HUES48 (cell line): ENCODE data around the gene RRAS2.
"Not testable (repeated sequence)": the region's sequence is repeated elsewhere in the genome, so short reads cannot be mapped to it uniquely, and the experiment has no call there.

Source experiments
- H3K27ac ChIP-seq: one replicate; pipeline ENCODE4 v1.7.0; 2013; ENCODE audit warnings: low read depth, low read length, inconsistent platforms
- H3K27me3 ChIP-seq: 2 replicates; pipeline ENCODE4 v1.6.1; 2013; ENCODE audit warnings: mild to moderate bottlenecking, low read length; ENCODE audit not compliant: control insufficient read depth, insufficient read depth
- H3K36me3 ChIP-seq: 2 replicates; pipeline ENCODE4 v1.6.1; 2013; ENCODE audit warnings: low read length; ENCODE audit not compliant: control insufficient read depth, insufficient read depth
- H3K4me1 ChIP-seq: 2 replicates; pipeline ENCODE4 v1.6.1; 2013; ENCODE audit warnings: mild to moderate bottlenecking, low read length; ENCODE audit not compliant: control insufficient read depth, insufficient read depth
- H3K4me3 ChIP-seq: 2 replicates; pipeline ENCODE4 v1.5.1; 2013; ENCODE audit warnings: mild to moderate bottlenecking, low read depth, low read length
- H3K9ac ChIP-seq: 2 replicates; pipeline ENCODE4 v1.6.1; 2013; ENCODE audit warnings: mild to moderate bottlenecking, low read depth, low read length, moderate library complexity
- H3K9me3 ChIP-seq: 2 replicates; pipeline ENCODE4 v1.6.1; 2013; ENCODE audit warnings: low read length; ENCODE audit not compliant: control insufficient read depth, insufficient read depth

RRAS2 gene

DNA sequence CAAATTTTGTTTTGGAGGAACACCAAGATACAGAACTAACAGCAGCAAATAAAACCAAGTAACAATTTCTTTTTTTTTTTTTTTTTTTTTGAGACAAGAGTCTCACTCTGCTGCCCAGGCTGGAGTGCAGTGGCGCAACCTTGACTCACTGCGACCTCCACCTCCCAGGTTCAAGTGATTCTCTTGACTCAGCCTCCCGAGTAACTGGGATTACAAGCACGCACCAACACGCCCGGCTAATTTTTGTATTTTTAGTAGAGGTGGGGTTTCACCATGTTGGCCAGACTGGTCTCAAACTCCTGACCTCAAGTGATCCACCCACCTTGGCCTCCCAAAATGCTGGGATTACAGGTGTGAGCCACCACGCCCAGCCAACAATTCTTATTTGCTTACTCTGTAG is 4.4 kb downstream of the RRAS2 start:
- not testable (repeated sequence) for H3K4me3 ChIP-seq, H3K27me3 ChIP-seq, H3K36me3 ChIP-seq, H3K9me3 ChIP-seq, H3K9ac ChIP-seq, H3K27ac ChIP-seq
- peaks cover 36% of the 10 kb centered on the region for H3K4me1 ChIP-seq

DNA sequence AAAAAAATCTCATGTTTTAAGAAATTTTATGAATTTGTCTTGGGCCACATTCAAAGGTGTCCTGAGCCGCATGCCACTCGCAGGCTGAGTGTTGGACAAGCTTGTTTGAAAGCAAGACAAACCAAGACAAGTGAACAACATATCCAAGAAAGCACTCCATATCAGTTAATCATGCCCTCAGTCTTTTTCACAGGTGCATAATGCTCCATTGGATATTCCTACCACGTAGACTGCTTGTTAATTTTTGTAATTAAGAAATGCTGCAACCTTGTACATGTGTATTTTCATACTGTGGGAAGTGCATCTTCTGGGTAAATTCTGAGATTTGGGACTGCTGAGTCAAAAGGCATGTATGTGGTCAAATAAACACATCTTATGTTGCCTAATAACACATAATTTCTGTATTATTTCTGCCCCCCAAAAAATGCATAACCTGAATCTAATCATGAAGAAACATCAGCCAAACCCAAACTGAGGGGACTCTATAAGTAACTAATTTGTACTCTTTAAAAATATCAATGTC is 8.2 kb downstream of the RRAS2 start:
- H3K36me3 ChIP-seq, result no peaks in the 10 kb centered on the region
- no peak overlapping the region for H3K4me3 ChIP-seq
- no peaks in the 10 kb centered on the region for H3K27me3 ChIP-seq
- H3K4me1 ChIP-seq, result peaks cover 42% of the 10 kb centered on the region
- no peaks in the 10 kb centered on the region for H3K9me3 ChIP-seq
- H3K27ac ChIP-seq, result peak overlapping the region; percentile 21
- H3K9ac ChIP-seq, result no peak overlapping the region

DNA sequence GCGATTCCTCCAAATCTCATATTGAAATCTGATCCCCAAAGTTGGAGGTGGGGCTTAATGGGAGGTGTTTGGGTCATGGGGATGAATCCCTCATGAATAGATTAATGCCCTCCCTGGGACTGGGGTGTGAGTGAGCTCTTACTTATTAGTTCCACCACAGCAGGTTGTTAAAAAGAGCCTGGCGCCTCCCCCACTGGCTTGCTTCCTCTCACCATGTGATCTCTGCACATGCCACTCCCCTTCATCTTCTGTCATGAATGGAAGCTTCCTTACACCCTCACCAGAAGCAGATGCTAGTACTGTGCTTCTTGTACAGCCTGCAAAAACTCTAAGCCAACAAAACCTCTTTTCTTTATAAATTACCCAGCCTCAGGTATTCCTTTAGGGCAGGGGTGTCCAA is 8.8 kb downstream of the RRAS2 start:
- peak overlapping the region; percentile 21 for H3K27ac ChIP-seq
- H3K9ac ChIP-seq, result no peak overlapping the region
- H3K27me3 ChIP-seq, result no peaks in the 10 kb centered on the region
- no peaks in the 10 kb centered on the region for H3K36me3 ChIP-seq
- H3K4me3 ChIP-seq, result no peak overlapping the region
- H3K9me3 ChIP-seq, result no peaks in the 10 kb centered on the region
- H3K4me1 ChIP-seq, result peaks cover 47% of the 10 kb centered on the region

DNA sequence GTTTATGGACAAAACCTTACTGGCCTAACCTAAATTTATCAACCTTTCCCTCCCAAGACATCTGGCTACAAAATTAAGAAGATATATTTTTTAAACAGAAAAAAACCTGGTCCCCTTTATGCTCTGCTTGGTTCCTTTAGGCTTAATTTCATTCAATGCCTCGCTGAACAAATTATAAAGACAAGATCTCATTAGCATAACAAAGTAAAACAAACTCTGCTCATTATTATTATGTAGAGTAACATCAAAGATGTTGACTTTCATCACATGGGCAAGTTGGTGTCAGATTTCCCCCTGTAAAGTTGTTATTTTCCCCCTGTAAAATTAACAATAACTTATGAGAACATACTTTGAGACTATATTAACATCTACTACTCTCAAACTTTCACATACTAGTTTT is 11.0 kb downstream of the RRAS2 start:
- no peaks in the 10 kb centered on the region for H3K27me3 ChIP-seq
- H3K27ac ChIP-seq, result peak overlapping the region; percentile 61
- no peaks in the 10 kb centered on the region for H3K9me3 ChIP-seq
- peaks cover 50% of the 10 kb centered on the region for H3K4me1 ChIP-seq
- H3K9ac ChIP-seq, result no peak overlapping the region
- peak overlapping the region; percentile 40 for H3K4me3 ChIP-seq
- H3K36me3 ChIP-seq, result no peaks in the 10 kb centered on the region

DNA sequence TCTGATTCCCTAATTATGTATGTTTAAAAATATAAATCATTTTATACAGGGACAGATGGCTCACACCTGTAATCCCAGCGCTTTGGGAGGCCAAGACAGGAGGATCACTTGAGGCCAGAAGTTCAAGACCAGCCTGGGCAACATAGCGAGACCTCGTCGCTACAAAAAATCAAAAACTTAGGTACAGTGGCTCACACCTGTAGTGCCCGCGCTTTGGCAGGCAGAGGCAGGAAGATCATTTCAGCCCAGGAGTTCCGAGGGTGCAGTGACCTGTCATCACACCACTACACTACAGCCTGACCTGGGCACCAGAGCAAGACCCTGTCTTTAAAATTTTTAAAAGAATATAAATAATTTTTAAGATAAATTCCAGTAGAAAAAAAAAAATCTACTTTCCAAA is 11.5 kb downstream of the RRAS2 start:
- no peaks in the 10 kb centered on the region for H3K36me3 ChIP-seq
- no peak overlapping the region for H3K4me3 ChIP-seq
- H3K4me1 ChIP-seq, result peaks cover 55% of the 10 kb centered on the region
- no peak overlapping the region for H3K27ac ChIP-seq
- no peaks in the 10 kb centered on the region for H3K9me3 ChIP-seq
- H3K27me3 ChIP-seq, result no peaks in the 10 kb centered on the region
- no peak overlapping the region for H3K9ac ChIP-seq

DNA sequence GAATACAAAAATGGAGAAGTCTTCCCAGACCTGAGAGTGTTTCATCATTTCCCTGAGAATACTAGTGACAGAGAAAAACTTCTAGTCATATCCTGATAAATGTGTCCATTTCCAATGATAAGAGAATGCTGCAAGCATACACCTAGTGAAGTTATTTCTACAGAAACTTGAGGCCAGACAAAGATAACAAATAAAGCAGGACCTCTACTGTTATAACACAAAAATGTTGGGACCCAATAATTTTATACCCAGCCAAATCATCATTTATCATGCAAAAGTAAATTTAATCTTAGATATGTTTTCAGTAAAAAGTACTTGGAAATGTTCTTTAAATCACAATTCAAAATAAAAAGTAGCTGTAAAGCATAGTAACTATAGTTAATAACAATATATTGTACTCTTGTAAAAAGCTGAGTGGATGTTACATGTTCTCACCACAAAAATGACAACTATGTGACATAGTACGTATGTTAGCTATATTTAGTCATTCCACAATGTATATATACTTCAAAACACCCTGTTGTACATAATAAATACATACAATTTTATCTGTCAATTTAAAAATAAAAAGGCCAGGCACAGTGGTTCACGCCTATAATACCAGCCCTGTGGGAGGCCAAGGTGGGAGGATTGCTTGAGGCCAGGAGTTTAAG is 12.6 kb downstream of the RRAS2 start:
- Histone ChIP-seq H3K4me1 (peaks cover 65% of the 10 kb centered on the region), H3K27ac (no peak overlapping the region), H3K27me3 (no peaks in the 10 kb centered on the region), H3K9me3 (no peaks in the 10 kb centered on the region), H3K9ac (no peak overlapping the region), H3K36me3 (no peaks in the 10 kb centered on the region), H3K4me3 (no peak overlapping the region)

DNA sequence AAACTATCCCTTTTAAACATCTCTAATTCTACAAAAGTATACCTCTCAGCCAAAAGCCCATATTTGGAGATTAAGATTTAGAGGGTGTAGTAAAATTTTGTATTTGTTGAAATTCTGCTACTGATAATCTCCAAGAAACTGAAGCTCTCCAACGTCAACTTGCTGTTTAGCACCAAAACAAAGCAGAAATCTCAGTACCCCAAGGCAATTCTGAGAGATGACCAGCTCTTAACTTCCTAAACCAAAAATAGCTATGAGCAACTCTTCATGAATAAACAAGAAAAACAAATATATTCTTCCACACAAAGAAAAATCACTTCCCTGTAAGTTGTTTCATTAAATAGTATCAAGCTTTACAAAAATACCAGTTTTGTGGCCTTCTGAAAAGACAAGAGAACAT is 13.3 kb downstream of the RRAS2 start:
- Histone ChIP-seq H3K9ac (no peak overlapping the region), H3K27me3 (no peaks in the 10 kb centered on the region), H3K27ac (peak overlapping the region; percentile 50), H3K9me3 (no peaks in the 10 kb centered on the region), H3K36me3 (no peaks in the 10 kb centered on the region), H3K4me3 (no peak overlapping the region), H3K4me1 (peaks cover 67% of the 10 kb centered on the region)

DNA sequence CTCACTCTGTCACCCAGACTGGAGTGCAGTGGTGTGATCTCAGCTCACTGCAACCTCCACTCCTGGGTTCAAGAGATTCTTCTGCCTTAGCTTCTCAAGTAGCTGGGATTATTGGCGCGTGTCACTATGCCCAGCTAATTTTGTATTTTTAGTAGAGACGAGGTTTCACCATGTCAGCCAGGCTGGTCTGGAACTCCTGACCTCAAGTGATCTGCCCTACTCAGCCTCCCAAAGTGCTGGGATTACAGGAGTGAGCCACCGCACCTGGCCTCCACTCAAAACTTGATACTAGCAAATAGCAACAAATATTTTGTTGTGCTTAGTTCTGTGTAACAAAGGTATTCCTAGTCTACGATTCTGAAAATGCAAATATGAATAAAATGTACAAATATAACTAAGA is 14.0 kb downstream of the RRAS2 start:
- H3K4me3 ChIP-seq, H3K27ac ChIP-seq, H3K9me3 ChIP-seq, H3K27me3 ChIP-seq, H3K9ac ChIP-seq, H3K36me3 ChIP-seq: not testable (repeated sequence)
- peaks cover 67% of the 10 kb centered on the region for H3K4me1 ChIP-seq

DNA sequence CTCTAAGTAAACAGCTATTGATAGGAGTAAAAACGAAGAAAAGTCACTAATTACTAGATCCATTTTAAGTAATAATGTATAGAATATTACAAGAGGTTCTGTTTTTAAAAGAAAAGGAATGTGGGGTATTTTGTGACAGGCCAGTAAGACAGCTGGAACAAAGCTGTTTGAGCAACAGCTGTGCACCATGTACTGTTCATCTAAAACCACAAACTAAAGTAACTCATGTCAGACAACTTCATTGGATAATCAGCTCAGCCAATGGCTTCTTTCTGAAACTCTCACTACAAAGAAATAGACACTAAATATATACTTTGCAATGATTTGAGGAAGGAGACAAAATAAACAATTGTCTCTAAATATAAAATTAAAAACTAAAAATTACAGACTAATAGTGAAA is 16.1 kb downstream of the RRAS2 start:
- no peaks in the 10 kb centered on the region for H3K36me3 ChIP-seq
- no peaks in the 10 kb centered on the region for H3K27me3 ChIP-seq
- H3K4me3 ChIP-seq, result no peak overlapping the region
- H3K9me3 ChIP-seq, result no peaks in the 10 kb centered on the region
- H3K4me1 ChIP-seq, result peaks cover 72% of the 10 kb centered on the region
- peak overlapping the region; percentile 96 for H3K27ac ChIP-seq
- H3K9ac ChIP-seq, result no peak overlapping the region

DNA sequence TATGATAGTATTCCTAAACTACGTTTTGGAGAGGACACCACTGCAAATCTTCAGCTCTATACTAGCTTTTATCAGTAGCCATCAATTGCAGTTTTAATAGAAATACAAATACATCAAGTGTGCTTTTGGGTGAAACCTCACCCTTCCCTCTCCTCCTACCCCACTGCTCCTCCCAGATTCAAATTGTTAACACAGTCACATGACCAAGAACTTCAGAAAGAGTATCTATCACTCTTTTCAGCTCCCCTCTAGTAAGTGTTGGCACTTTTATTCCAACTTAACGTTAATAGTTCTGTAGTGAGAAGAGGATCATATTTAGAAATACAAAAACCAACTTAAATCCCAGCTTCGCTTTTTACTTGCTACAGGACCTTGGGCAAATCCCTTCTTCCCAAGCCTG is 17.0 kb downstream of the RRAS2 start:
- H3K27me3 ChIP-seq, result no peaks in the 10 kb centered on the region
- H3K36me3 ChIP-seq, result no peaks in the 10 kb centered on the region
- H3K9ac ChIP-seq, result peak overlapping the region; percentile 64
- H3K27ac ChIP-seq, result peak overlapping the region; percentile 96
- peaks cover 80% of the 10 kb centered on the region for H3K4me1 ChIP-seq
- peak overlapping the region; percentile 66 for H3K4me3 ChIP-seq
- no peaks in the 10 kb centered on the region for H3K9me3 ChIP-seq

DNA sequence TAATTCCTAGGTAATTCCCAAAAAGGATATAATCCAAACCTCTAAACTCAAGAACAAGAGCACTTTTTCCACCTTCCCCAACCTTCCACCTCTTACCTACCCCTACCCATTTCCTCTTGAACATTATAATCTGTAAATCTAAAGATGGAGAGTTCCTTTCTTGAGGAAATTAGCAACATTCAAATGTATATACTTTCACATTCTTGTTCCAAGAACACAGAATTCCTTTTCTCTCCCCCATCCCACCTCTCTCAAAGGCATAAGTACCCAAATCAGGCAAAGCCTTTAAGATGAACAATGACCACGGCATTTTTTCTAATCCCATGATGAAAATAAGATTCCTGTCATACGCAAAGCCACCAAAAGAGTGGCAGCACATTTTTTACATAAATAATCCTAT is 18.3 kb downstream of the RRAS2 start:
- Histone ChIP-seq H3K27me3 (no peaks in the 10 kb centered on the region), H3K9me3 (no peaks in the 10 kb centered on the region), H3K4me1 (peaks cover 85% of the 10 kb centered on the region), H3K36me3 (no peaks in the 10 kb centered on the region), H3K27ac (peak overlapping the region; percentile 96), H3K9ac (peak overlapping the region; percentile 64), H3K4me3 (peak overlapping the region; percentile 66)
